Nephron (organoid): ENCODE data around the gene PLAAT4.
A peak's percentile ranks its signal among the peaks of the same experiment; 100 is the strongest.

Experiments
- H3K27ac Mint-ChIP-seq, 3 experiments: 2 replicates each; pipeline ENCODE4 v1.8.0; 2020; ENCODE audit warnings: mixed read lengths in 3 of 3, mild to moderate bottlenecking in 2 of 3, moderate library complexity in 1 of 3
- H3K27me3 Mint-ChIP-seq: 2 replicates; pipeline ENCODE4 v1.8.0; 2021; ENCODE audit warnings: low read depth, mild to moderate bottlenecking, moderate library complexity, mixed read lengths
- H3K36me3 Mint-ChIP-seq: 2 replicates; pipeline ENCODE4 v1.8.0; 2020; ENCODE audit warnings: low read depth, mixed read lengths
- H3K4me1 Mint-ChIP-seq: 2 replicates; pipeline ENCODE4 v1.8.0; 2020; ENCODE audit warnings: mixed read lengths
- H3K4me3 Mint-ChIP-seq, 3 experiments: 2 replicates each; pipeline ENCODE4 v1.8.0; 2020; ENCODE audit warnings: mild to moderate bottlenecking in 3 of 3, mixed read lengths in 3 of 3, moderate library complexity in 2 of 3
- H3K9me3 Mint-ChIP-seq: 2 replicates; pipeline ENCODE4 v1.8.0; 2020; ENCODE audit warnings: mixed read lengths
- TF ChIP-seq, protein P1 (sequence below), 3 experiments: fragments of 200-600 bp; sonication (generic); IDR thresholded peaks; one replicate each; pipeline ENCODE4 v1.5.0; 2021; ENCODE audit warnings: antibody characterized with exemption in 3 of 3; ENCODE audit not compliant: unreplicated experiment in 3 of 3

PLAAT4 gene

GRCh38 chr11:63551091-63551888 is 14.7 kb downstream of the PLAAT4 start:
- Mint-ChIP-seq H3K9me3 (peaks cover 3% of the 10 kb centered on the region), H3K36me3 (no peaks in the 10 kb centered on the region), H3K4me1 (peaks cover 26% of the 10 kb centered on the region), H3K27ac (peak overlapping the region; percentile 8 to 76 (median 68)), H3K27me3 (peaks cover 10% of the 10 kb centered on the region), H3K4me3 (peak overlapping the region in 1 of 3 experiments; percentile 29)
- TF ChIP-seq, protein P1, sequence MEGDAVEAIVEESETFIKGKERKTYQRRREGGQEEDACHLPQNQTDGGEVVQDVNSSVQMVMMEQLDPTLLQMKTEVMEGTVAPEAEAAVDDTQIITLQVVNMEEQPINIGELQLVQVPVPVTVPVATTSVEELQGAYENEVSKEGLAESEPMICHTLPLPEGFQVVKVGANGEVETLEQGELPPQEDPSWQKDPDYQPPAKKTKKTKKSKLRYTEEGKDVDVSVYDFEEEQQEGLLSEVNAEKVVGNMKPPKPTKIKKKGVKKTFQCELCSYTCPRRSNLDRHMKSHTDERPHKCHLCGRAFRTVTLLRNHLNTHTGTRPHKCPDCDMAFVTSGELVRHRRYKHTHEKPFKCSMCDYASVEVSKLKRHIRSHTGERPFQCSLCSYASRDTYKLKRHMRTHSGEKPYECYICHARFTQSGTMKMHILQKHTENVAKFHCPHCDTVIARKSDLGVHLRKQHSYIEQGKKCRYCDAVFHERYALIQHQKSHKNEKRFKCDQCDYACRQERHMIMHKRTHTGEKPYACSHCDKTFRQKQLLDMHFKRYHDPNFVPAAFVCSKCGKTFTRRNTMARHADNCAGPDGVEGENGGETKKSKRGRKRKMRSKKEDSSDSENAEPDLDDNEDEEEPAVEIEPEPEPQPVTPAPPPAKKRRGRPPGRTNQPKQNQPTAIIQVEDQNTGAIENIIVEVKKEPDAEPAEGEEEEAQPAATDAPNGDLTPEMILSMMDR (IDR thresholded peaks at IDR 0.05; ENCODE audit: unreplicated experiment in 3 of 3), result no peak

DNA sequence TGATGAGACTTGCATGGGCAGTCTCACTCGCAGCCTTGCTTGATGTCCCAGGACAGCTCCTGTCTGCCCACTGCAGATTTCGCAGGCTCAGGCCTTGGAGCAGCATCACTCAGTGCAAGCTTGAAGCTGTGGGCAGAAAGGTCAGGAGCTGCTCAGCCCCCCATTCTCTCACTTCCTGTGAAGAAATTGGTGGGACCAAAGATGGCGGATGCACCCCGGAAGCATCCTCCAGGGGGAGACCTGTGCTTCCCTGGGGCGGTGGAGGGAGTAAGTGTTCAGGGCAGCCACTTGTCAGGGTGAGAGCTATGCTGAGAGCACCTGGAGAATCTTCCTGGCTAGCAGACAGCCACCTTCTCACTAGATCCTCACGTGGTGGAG is 15.3 kb downstream of the PLAAT4 start:
- Mint-ChIP-seq H3K4me1 (peaks cover 31% of the 10 kb centered on the region), H3K4me3 (no peak overlapping the region), H3K36me3 (no peaks in the 10 kb centered on the region), H3K9me3 (peaks cover 3% of the 10 kb centered on the region), H3K27ac (no peak overlapping the region), H3K27me3 (peaks cover 8% of the 10 kb centered on the region)
- TF ChIP-seq, protein P1 (IDR thresholded peaks at IDR 0.05; ENCODE audit: unreplicated experiment in 3 of 3), result no peak

DNA sequence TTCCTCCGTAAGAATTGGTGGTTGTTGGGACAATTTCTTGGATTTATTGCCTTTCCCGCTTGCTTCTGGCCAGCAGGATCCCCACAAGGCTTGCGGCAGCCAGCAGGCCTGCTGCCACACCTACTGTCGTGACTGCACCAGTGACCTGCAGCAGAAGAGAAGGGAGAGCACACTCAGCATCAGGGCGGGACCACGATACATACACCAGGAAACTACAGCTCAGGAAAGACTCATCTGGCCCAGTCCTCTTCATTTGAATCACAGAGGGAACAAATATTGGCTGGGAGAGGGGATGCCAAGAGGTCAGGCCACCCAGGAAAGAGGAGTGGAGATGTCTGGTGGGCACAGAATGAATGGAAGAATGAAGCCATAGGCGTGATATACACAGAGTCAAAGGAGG is 16.3 kb downstream of the PLAAT4 start:
- Mint-ChIP-seq H3K27ac (peak overlapping the region in 1 of 3 experiments; percentile 73), H3K9me3 (peaks cover 3% of the 10 kb centered on the region), H3K4me3 (no peak overlapping the region), H3K36me3 (no peaks in the 10 kb centered on the region), H3K4me1 (peaks cover 33% of the 10 kb centered on the region), H3K27me3 (peaks cover 4% of the 10 kb centered on the region)
- TF ChIP-seq, protein P1 (IDR thresholded peaks at IDR 0.05; ENCODE audit: unreplicated experiment in 3 of 3), result no peak

DNA sequence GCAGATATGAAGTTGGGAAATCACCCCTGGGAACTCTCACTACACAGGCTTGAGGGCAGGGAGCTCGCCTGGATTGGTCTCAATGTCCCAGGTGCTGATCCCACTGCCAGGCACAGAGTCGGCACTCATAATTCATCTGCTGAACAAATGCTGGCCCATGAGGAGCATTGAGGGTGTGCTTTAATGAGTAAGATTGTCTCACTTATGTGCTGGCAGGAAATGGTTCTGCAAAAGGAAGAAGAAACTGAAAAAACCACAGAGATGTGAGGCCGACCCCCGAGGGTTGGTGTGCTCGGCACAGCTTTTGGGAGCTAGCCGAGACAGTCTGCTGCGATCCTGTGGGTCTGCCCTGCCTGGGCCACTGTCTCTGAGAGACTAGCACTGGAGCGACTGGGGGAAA is 17.2 kb downstream of the PLAAT4 start:
- peaks cover 33% of the 10 kb centered on the region for H3K4me1 Mint-ChIP-seq
- TF ChIP-seq, protein P1 (IDR thresholded peaks at IDR 0.05; ENCODE audit: unreplicated experiment in 3 of 3), result no peak
- no peak overlapping the region for H3K27ac Mint-ChIP-seq
- H3K27me3 Mint-ChIP-seq, result peaks cover 4% of the 10 kb centered on the region
- peaks cover 3% of the 10 kb centered on the region for H3K9me3 Mint-ChIP-seq
- H3K4me3 Mint-ChIP-seq, result no peak overlapping the region
- H3K36me3 Mint-ChIP-seq, result no peaks in the 10 kb centered on the region

- Mint-ChIP-seq H3K27ac (peak overlapping the region in 2 of 3 experiments; percentile 12 to 33), H3K4me1 (peaks cover 33% of the 10 kb centered on the region), H3K4me3 (no peak overlapping the region), H3K27me3 (peaks cover 4% of the 10 kb centered on the region), H3K36me3 (no peaks in the 10 kb centered on the region), H3K9me3 (no peaks in the 10 kb centered on the region)
- TF ChIP-seq, protein P1 (IDR thresholded peaks at IDR 0.05; ENCODE audit: unreplicated experiment in 3 of 3), result no peak
These were observed 18.2 kb downstream of the PLAAT4 start for GRCh38 chr11:63554877-63555223.
